Osteoblast (primary cell): ENCODE results near the gene TFDP1. TPM values are rescaled to one million over a fixed set of nuclear protein-coding genes. Genes with fewer than 3 reads are reported as not detected.

Experiments used
- DNase-seq: peaks from one replicate; pipeline ENCODE4 v3.0.0; 2011; ENCODE audit warnings: low spot score, mixed read lengths; ENCODE audit not compliant: insufficient read length; ENCODE audit errors: missing footprints
- H2AFZ ChIP-seq: 2 replicates; pipeline ENCODE4 v1.6.0; 2011; ENCODE audit warnings: mild to moderate bottlenecking, low read length
- H3K27ac ChIP-seq: 2 replicates; pipeline ENCODE4 v1.5.1; 2011; ENCODE audit warnings: mild to moderate bottlenecking, low read depth, low read length, moderate library complexity
- H3K27me3 ChIP-seq: 2 replicates; pipeline ENCODE4 v1.6.0; 2012; ENCODE audit warnings: mild to moderate bottlenecking, control low read depth, inconsistent platforms, low read length, moderate library complexity; ENCODE audit not compliant: insufficient read depth
- H3K36me3 ChIP-seq: 2 replicates; pipeline ENCODE4 v1.5.1; 2011; ENCODE audit warnings: mild to moderate bottlenecking, low read length, control low read depth, moderate library complexity; ENCODE audit not compliant: insufficient read depth
- H3K4me1 ChIP-seq: 2 replicates; pipeline ENCODE4 v1.5.1; 2011; ENCODE audit warnings: mild to moderate bottlenecking, low read length, control low read depth, moderate library complexity; ENCODE audit not compliant: insufficient read depth
- H3K4me2 ChIP-seq: 2 replicates; pipeline ENCODE4 v1.6.0; 2011; ENCODE audit warnings: mild to moderate bottlenecking, low read length; ENCODE audit not compliant: insufficient read depth
- H3K4me3 ChIP-seq: fragments of 200-600 bp; sonication (generic); 3 replicates; pipeline ENCODE4 v1.5.1; 2012; ENCODE audit warnings: mild to moderate bottlenecking, low read length, inconsistent platforms; ENCODE audit not compliant: insufficient read depth
- H3K79me2 ChIP-seq: 2 replicates; pipeline ENCODE4 v1.6.0; 2012; ENCODE audit warnings: mild to moderate bottlenecking, low read length, control low read depth, inconsistent platforms; ENCODE audit not compliant: insufficient read depth
- H3K9me3 ChIP-seq: 2 replicates; pipeline ENCODE4 v1.5.1; 2011; ENCODE audit warnings: low read depth, low read length, control low read depth
- H4K20me1 ChIP-seq: 2 replicates; pipeline ENCODE4 v1.6.0; 2012; ENCODE audit warnings: mild to moderate bottlenecking, low read length, control low read depth; ENCODE audit not compliant: insufficient read depth
- total RNA-seq: library from RNA; depleted of rRNA; stranded (reverse); fragments of >200 nt; gene quantifications from 2 replicates; pipeline ENCODE4 v1.2.3, GENCODE V29; 2012
- TF ChIP-seq, protein P1 (sequence below): IDR thresholded peaks from 2 replicates; pipeline ENCODE4 v1.5.1; 2011; ENCODE audit warnings: mild to moderate bottlenecking, low read depth, low read length, moderate library complexity; ENCODE audit errors: extremely low read depth

The TFDP1 gene
- total RNA-seq, 1 donor: 56.8 TPM

DNA sequence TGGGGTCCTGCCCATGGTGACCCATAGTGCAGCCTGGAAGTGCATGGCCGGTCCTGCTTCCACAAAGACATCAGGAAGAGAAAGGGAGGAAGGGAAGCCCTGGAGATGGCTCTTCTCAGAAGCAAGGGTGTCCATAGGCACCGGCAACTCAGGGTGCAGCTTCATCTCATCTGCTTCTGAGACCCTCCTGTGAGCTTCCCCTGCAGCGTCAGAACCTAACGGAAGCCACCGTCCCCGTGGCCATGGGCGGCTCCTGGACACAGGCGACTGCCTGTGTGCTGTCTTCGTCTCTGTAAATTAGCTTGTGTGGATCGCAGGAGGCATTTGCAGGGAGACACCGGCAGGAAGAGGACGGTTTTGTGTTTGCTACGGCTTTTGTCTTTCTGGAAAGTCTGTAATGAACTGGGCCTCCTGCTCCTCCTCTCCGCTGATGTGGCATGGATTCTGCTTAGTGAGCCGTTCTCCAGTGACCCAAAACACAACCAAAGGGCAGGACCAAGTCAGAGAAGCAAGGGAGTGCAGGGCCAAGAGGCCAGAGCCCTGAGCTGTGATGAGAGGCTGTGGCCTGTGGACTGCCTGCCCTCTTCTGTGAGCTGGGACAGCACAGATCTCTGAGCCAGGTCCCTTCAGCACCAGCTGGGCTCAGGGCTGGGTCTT, 70.9 kb downstream of the TFDP1 start:
- DNase-seq: peak; percentile 80
- no peak overlapping the region for H2AFZ ChIP-seq
- no peaks in the 10 kb centered on the region for H3K4me1 ChIP-seq
- H3K4me2 ChIP-seq: no peak overlapping the region
- no peaks in the 10 kb centered on the region for H4K20me1 ChIP-seq
- no peak overlapping the region for H3K4me3 ChIP-seq
- no peaks in the 10 kb centered on the region for H3K79me2 ChIP-seq
- no peaks in the 10 kb centered on the region for H3K36me3 ChIP-seq
- no peak overlapping the region for H3K27ac ChIP-seq
- TF ChIP-seq, protein P1, sequence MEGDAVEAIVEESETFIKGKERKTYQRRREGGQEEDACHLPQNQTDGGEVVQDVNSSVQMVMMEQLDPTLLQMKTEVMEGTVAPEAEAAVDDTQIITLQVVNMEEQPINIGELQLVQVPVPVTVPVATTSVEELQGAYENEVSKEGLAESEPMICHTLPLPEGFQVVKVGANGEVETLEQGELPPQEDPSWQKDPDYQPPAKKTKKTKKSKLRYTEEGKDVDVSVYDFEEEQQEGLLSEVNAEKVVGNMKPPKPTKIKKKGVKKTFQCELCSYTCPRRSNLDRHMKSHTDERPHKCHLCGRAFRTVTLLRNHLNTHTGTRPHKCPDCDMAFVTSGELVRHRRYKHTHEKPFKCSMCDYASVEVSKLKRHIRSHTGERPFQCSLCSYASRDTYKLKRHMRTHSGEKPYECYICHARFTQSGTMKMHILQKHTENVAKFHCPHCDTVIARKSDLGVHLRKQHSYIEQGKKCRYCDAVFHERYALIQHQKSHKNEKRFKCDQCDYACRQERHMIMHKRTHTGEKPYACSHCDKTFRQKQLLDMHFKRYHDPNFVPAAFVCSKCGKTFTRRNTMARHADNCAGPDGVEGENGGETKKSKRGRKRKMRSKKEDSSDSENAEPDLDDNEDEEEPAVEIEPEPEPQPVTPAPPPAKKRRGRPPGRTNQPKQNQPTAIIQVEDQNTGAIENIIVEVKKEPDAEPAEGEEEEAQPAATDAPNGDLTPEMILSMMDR: no peak
- no peaks in the 10 kb centered on the region for H3K9me3 ChIP-seq
- peaks cover 19% of the 10 kb centered on the region for H3K27me3 ChIP-seq

DNA sequence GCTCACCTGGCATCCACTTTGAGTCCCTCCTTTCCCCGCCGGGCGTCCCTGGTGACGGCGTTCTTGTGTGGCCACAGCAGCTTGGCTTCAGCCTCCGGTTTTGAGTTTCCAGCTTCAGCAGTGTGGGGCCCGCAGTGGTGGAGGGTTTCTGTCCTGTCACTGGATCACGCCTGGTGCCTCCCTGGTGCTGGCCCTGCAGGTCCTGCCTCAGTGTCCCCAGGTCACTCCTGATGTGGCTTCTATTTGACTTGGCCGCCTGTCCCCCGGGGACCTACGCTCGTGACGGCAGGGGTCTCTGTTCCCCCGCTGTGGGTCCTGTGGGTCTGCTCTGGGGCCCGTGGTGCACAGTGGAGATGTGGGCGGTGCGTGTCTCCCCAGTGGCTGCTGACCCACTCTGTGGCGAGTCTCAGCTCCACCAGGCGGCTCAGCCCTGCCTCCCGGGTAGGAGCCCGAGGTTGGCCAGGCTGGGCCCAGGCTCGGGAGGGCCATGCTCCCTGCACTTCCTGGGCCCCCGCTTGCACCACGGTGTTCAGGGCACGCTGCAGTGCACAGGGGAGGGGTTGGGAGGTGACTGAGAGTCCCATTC, 71.5 kb downstream of the TFDP1 start:
- TF ChIP-seq, protein P1: no peak
- Histone ChIP-seq H4K20me1 (no peaks in the 10 kb centered on the region), H3K9me3 (no peaks in the 10 kb centered on the region), H2AFZ (no peak overlapping the region), H3K27me3 (peaks cover 22% of the 10 kb centered on the region), H3K79me2 (no peaks in the 10 kb centered on the region), H3K4me3 (no peak overlapping the region), H3K36me3 (no peaks in the 10 kb centered on the region), H3K27ac (no peak overlapping the region), H3K4me1 (no peaks in the 10 kb centered on the region), H3K4me2 (no peak overlapping the region)
- DNase-seq: peak; percentile 39

DNA sequence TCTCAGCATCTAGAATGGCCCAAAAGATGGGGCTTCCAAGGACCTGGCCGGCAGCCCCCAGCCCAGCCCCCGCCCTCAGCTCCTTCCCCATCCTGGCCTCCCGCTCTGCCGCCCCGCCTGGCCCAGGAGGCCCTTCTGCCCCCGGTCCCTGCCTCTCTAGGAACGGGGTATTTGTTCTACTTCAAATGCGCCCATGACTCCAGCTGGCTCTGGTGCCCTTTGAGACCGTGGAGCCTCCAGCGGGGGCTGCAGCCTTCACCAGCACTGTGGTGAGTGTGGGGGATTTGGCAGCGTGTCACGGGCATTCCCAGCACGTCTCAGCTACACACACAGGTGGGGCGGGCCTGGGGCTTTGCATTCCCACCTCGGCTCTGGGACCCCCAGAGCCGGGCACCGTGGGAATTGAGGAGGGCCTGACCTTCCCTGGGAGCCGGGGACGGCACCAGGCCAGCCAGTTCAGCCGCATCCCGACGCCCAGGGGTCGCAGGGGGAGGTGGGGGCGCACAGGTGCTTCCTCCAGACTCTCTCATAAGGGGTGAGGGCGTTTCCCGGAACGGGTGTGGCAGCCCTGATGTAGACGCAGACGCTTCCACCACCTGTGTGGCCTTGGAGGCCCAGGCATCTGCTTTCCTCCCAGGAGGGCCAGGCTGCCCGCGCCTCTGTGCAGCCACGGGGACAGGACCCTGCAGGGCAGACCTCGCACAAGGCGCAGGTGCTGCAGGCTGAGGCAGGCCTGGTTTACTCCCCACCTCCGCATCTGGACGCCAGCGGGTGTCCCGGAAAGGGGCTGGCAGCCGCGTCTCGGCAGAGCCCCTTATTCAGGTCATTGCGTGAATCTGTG, 72.5 kb downstream of the TFDP1 start:
- TF ChIP-seq, protein P1: no peak
- no peaks in the 10 kb centered on the region for H3K4me1 ChIP-seq
- H2AFZ ChIP-seq: no peak overlapping the region
- no peaks in the 10 kb centered on the region for H4K20me1 ChIP-seq
- no peaks in the 10 kb centered on the region for H3K9me3 ChIP-seq
- peak; percentile 29 for DNase-seq
- no peaks in the 10 kb centered on the region for H3K79me2 ChIP-seq
- no peak overlapping the region for H3K4me3 ChIP-seq
- no peak overlapping the region for H3K27ac ChIP-seq
- peaks cover 30% of the 10 kb centered on the region for H3K27me3 ChIP-seq
- H3K36me3 ChIP-seq: no peaks in the 10 kb centered on the region
- H3K4me2 ChIP-seq: no peak overlapping the region
